Thymus (tissue), 2 donors: ENCODE measurements around the gene CTLA4. TPM values are rescaled to one million over a fixed set of nuclear protein-coding genes. Genes with fewer than 3 reads are reported as not detected.

Source experiments
- polyA plus RNA-seq: library from polyadenylated mRNA; stranded (reverse); fragments of 200-250 nt; gene quantifications from one replicate; pipeline ENCODE4 v1.2.3, GENCODE V29; 2013
- total RNA-seq: library from RNA; stranded (reverse); fragments of 120-200 nt; gene quantifications from one replicate; pipeline ENCODE4 v1.2.4, GENCODE V29; 2013
- donor health status: healthy.

CTLA4 gene
- total and polyA plus RNA-seq, 2 donors: 10.6 to 12.3 TPM

Other genes with a start within 250 kb of the CTLA4 start
- gene CD28, start 161.1 kb upstream of the CTLA4 start, total RNA-seq: 42.8 TPM
- gene CD28, start 161.1 kb upstream of the CTLA4 start, polyA plus RNA-seq: 27.2 TPM
- gene ICOS, start 69.0 kb downstream of the CTLA4 start, total RNA-seq: 67.8 TPM
- 16.9 TPM for gene ICOS, start 69.0 kb downstream of the CTLA4 start, polyA plus RNA-seq